ENCODE results near the gene DLGAP4.

Gene DLGAP4

GRCh38 chr20:36404435-36404978 is 98.4 kb downstream of the DLGAP4 start:
- H3K4me3 ChIP-seq (ENCODE audit: low read depth, low read length) = no peak overlapping the region
- no peak for DNase-seq (ENCODE audit: low read depth)
- no peak for TF ChIP-seq CTCF (conservative IDR thresholded peaks at IDR 0.05; ENCODE audit: low read depth, low read length)

GRCh38 chr20:36405255-36405654 is 99.1 kb downstream of the DLGAP4 start:
- DNase-seq (ENCODE audit: low read depth) = peak; percentile 44
- no peak for TF ChIP-seq CTCF (conservative IDR thresholded peaks at IDR 0.05; ENCODE audit: low read depth, low read length)
- H3K4me3 ChIP-seq (ENCODE audit: low read depth, low read length) = no peak overlapping the region

GRCh38 chr20:36407199-36407733 is 101.1 kb downstream of the DLGAP4 start:
- peak; percentile 36 for DNase-seq (ENCODE audit: low read depth)
- no peak overlapping the region for H3K4me3 ChIP-seq (ENCODE audit: low read depth, low read length)
- no peak for TF ChIP-seq CTCF (conservative IDR thresholded peaks at IDR 0.05; ENCODE audit: low read depth, low read length)

GRCh38 chr20:36408219-36408618 is 102.1 kb downstream of the DLGAP4 start:
- no peak for TF ChIP-seq CTCF (conservative IDR thresholded peaks at IDR 0.05; ENCODE audit: low read depth, low read length)
- no peak overlapping the region for H3K4me3 ChIP-seq (ENCODE audit: low read depth, low read length)
- DNase-seq (ENCODE audit: low read depth) = peak; percentile 26

- DNase-seq (ENCODE audit: low read depth) = no peak
- H3K4me3 ChIP-seq (ENCODE audit: low read depth, low read length) = no peak overlapping the region
- no peak for TF ChIP-seq CTCF (conservative IDR thresholded peaks at IDR 0.05; ENCODE audit: low read depth, low read length)
Measured at GRCh38 chr20:36411861-36412454, 105.8 kb downstream of the DLGAP4 start.

- H3K4me3 ChIP-seq (ENCODE audit: low read depth, low read length) = no peak overlapping the region
- DNase-seq (ENCODE audit: low read depth) = no peak
- no peak for TF ChIP-seq CTCF (conservative IDR thresholded peaks at IDR 0.05; ENCODE audit: low read depth, low read length)
Measured at GRCh38 chr20:36415475-36416002, 109.4 kb downstream of the DLGAP4 start.

- no peak for DNase-seq (ENCODE audit: low read depth)
- no peak overlapping the region for H3K4me3 ChIP-seq (ENCODE audit: low read depth, low read length)
- no peak for TF ChIP-seq CTCF (conservative IDR thresholded peaks at IDR 0.05; ENCODE audit: low read depth, low read length)
Measured at GRCh38 chr20:36418711-36419110, 112.6 kb downstream of the DLGAP4 start.
